HG03565 (cell line): Measurements from ENCODE around the gene DNM3.

Experiments used
- ATAC-seq: cut with Tn5 transposase; IDR thresholded peaks from one replicate; pipeline ENCODE4 v1.9.1; 2021; ENCODE audit warnings: mild to moderate bottlenecking, moderate library complexity; ENCODE audit not compliant: unreplicated experiment

The DNM3 gene

DNA sequence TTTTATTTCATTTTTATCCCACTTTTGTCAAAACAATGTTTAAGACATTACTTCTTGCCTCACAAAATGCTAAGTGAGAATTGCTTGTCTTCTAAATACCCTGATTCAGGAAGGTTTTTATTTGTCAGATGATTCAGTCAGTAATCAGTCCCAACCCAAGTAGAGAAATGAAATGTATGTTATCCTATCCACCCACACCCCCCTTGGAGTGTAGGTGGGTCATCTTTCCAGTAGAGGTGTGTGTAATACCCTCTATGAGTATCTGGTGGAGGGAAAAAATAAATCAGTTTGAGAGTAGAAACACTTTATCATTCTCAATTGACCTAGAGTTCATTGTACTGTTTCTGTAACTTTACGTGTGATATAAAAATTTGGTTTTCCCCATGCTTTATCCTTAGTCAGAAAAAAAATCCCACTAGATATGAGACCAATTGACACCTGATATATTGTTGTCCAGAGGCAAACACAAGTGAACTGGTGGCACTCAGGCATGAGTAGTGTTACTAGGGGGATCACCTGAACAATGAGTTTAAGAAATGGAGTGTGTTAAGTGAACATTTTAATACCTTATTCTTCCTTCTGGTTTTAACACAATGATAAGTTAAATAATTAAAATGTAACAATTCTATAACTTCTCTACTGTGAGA lies 425.4 kb downstream of the DNM3 start:
- ATAC-seq, result no peak

DNA sequence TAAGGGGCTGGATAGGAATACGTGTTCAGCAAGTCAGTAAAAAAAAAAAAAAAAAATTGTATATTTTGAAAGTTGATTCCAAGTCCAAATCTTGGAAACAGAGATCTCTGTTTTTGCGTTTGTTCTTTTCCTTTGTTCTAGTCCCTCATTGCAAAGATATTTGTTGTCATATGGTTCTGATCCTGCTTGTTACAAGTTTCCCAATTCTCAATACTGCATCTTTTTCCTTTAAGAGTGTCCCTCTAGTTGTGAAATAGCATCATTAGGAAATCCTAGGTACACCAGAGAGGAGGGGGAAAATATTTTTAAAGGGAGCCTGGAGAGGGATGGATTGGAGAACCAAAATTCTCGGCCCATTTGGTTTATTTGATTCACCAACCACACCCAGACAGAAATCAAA lies 426.9 kb downstream of the DNM3 start:
- no peak for ATAC-seq

DNA sequence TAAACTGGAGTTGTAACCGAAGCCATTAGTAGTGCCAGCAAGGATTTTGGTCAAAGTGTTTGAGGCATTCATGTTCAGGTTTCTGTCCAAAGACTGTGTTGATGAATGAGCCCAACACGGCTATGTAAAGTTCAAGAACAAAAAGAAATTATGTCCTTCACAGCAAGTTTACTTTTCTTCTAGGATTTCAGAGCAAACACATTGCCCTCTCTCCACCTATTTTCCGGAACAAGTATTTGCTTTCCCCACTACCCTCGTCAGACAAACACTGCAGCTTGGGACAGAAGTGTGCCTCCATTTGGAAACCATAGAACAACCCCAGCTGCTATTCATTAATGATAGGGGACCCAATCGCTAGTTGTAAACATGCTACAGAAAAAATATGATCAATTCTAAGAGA lies 427.8 kb downstream of the DNM3 start:
- ATAC-seq, result no peak

DNA sequence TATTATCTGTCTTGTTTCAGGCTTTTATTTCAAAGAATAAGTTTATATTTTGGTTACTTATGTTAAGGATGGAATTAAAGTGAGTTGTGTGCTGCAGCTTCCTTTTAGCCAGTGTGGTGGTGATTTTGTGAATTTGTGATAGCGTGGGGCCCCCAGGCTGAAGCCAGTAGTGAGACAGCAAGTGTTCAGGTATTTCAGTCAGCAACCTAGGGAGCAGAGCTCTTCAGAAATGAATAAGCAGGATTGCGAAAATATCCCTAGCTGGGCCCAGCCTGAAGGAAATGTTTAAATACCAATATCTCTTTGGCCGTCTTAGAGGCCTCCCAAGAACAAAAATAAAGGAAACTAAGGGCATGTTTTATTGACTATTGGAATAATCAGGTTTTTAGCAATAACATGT lies 428.3 kb downstream of the DNM3 start:
- no peak for ATAC-seq

DNA sequence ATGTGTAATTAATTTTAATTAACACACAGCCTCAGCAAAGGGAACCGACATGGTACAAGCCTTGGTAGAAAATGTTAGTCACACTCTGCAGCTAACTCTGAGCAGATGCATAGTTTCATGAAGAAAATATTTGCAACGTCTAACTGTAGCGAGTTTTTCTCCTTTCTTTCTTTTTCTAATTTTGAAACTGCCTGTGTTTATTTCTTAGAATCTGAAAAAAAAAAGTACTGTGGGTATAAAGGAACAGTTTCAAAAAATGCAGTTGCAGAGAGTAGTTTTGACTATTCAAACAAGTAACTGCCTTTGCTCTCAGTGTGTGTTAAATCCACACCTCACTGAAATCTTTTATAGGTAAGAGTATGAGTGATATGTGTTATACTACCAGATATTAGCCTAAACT lies 429.3 kb downstream of the DNM3 start:
- no peak for ATAC-seq

DNA sequence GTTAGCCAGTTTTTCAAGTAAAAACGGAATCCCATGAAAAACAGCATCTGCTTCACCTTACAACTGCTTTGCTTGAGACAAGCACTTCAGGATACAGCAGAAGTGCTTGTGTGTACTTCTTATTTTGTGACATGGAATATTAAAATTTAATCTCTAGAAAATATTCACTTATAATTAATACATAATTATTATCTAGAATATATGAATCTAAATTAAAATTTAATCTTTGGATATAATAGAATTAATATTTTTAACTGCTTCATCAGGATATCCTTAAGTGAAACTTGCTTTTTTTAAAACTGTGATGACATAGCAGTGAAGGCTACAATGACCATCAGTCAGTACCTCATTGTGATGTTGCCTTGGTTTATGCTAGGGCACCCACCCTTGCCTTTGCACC lies 430.8 kb downstream of the DNM3 start:
- no peak for ATAC-seq

DNA sequence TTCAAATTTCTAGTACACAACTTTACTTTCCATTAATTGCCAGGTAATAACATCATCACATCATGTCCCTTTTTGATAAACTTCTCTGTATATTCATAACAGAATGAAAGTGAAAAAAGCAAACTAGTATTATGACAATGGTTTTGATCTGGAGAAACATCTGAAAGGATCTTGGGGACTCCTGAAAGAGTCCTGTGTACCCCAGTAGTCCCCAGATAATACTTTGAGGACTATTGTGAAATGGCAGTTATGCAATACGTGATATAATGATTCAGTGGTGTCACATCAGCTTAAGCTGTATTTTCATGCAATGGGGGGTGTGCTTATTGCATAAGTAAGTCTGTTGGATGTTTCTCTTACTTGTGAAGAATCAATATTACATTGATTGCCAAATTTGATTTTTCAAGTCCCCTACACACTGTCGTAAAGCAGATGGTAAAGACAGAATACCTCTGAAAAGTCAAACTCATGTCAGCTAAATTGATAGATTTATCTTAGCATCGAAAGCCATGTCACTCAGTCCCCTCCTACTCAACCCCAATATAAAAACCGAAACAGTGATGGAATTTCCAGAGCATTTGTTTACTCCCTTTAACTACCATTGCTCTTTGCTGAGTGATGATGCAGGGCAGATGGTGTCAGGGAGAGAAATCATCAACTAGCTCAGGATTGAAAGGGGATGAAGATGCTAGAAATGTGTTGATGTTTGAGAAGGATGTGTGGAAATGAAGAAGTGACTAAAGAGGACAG lies 432.5 kb downstream of the DNM3 start:
- no peak for ATAC-seq

DNA sequence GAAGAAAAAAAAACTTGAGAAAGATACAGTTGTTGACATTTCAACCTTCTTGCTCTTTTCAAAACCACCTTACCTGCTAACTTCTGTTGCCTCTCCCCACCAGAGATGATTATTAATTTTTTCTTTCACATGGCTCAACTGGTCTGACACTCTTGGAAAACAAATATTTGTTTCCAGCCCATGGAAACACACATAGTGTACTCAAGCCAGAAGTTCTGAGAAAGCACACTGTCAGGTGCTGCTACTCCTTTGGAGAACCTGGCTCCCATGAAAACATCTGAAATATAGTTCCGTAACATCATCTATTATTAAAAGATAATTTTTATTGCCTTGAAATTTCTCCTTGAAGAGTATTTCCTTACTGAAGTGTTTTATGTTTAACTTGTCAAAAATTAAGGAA lies 434.2 kb downstream of the DNM3 start:
- ATAC-seq, result no peak

DNA sequence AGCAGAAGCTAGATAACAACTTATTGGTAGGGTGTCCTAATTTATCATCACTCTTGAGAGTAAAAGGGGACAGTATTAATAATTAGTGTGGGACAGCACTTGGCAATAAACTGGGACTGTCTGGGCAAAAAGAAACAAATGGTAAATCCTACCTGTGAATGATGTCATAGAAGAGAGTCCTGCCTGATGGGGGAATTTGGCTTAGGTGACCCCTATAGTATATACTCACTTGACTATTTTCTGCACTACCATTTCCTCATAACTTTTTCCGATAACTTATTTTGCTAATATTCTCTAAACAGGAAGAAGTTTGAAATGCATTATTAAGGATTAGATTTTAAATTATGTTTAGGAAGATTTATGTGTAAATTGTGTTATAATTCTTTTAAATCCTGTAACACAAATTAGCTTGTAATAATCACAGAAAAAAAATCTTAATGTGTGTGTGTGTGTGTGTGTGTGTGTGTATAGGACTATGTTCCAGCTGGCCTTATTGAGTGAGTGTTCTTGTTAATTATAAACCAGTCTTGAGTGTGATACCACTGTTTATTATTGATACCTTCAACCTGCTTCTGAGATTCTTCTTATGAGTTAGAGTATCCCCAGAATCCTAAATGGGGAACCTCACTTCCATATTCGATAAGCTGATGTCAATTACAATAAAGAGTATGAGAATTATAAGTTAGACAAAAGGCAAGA lies 435.0 kb downstream of the DNM3 start:
- no peak for ATAC-seq

DNA sequence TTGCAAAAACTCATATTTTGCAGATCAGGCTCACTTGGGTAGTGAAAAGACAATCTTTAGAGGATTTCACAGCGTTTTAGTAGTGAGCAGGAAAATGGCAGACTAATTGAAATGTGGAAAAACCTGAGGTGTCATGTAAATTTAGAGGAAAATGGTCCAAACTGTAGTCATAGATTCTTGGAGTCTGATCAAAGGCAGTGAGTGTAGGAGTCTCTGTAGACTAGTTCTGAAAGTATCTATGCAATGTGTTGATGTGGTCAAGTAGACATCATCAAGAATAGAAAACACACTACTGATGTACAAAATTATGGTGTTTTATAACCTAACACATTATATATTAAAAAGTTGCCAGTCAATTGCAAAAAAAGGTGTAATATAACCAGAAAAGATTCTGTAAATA lies 436.0 kb downstream of the DNM3 start:
- no peak for ATAC-seq

DNA sequence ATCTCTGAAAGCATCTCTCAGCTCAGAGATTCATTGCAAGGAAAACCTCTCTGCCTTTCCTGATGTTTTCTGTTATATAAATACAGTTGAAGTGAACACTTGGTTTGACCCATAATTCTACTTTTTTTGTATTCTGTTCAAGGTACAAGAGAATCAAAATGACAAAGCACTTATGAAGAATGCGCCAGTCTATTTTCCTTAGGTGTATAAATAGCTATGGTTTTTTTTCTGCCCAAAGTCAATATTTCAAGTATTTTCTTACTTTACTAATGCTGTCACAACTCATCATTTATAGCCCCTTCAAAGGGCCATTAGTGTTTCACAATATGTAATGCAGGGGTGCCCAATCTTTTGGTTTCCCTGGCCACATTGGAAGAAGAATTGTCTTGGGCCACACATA lies 436.7 kb downstream of the DNM3 start:
- ATAC-seq, result no peak

DNA sequence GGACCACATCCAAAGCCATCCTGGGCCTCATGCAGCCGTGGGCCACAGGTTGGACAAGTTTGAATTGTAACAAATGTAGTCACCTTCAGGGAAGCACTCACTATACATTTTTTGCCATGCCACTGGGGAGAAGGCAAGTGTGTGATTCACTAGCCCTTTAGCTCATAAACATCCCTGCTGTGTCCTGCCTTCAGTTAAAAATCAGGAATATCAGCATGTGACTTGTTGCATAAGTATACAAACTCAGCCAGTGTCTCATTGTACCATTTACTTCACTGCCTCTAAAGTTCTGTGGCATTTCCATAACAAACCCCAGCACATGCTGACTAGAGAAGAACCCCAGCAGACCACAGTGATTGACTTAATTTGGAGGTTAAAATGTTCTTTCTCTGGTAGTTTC lies 437.2 kb downstream of the DNM3 start:
- no peak for ATAC-seq

DNA sequence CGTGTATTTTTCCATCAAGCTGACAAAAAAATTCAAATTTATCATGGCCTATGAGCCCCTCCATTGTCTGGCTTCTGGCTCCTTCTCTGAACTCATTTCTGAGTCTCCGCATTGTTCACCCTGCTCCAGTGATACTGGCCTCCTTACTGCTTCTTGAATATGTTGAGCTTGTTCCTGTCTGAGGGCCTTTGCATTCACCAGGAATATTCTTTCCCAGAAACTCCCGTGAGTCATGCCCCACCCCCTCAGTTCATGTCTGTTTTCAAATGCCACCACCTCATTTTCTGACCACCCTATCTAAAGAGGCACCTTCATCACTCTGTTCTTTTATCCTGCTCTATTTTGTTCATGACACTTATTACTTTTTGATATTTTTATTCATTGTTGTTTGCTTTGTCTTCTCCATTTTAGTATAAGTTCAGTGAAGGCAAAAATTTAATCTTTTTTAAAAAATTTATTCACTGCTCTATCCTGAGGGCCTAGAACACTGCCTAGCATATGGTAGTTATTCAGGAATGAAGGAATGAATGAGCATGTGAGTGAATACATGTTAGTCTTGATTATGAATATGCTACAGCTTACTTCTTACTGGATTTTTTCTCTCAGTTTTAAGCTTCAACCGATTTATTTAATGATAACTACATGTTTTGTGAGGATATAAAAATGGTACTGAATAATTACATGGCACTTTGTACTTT lies 438.8 kb downstream of the DNM3 start:
- no peak for ATAC-seq

DNA sequence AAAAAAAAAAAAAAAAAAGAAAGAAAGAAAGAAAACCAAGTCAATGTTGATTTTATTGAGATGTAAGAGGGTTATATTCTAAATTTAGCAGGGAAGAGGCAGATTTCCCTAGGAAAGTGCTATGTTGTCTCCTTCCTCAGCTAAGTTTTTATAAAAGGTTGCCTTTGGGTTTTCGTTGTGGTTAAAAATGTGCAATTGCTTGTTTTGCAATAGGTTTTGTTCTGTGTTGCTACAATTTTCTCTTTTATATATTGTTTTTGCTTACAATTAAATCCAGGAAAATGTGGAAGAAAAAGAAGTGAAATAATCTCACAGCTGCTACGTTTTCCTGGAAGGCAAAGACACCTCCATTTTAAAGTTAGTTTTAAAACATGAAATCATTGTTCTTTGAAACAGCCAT lies 442.5 kb downstream of the DNM3 start:
- ATAC-seq, result no peak

DNA sequence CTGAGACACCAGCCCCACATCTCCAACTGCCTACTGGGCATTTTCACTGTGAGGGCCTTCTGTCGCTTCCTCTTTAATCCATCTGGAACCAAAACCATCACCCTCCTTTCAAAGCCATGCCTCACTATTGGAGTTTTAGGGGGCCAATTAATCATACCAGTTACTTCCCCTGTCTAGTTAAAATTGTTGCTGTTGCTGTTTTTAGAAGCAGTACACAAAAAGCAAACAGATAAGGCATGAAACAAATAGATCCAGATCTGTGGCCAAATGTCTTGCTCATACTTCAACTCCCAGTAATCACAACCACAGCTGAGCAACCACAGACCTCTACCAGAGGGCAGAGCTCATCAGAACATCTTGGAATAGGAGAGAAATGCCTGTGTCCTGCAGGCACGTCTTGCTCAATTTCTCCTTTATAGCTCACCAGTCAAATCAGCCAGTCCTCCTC lies 445.4 kb downstream of the DNM3 start:
- ATAC-seq, result no peak

DNA sequence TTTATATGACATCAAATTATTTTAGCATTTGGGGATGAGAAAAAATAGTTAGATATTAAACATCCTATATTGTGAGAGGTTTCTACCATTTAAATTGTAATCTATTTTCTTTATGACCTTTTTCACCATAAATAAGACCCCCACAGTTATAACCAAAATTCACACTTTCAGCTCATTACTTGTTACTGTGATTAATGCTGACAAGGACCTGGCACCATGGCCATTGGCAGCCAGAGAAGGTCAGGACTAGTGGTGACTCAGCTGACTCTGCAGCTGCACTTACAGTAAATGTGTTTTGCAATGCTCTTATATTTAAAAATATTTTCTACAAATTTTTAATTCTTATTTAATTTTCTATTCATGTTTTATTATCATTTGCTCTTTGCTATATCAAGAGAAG lies 445.9 kb downstream of the DNM3 start:
- ATAC-seq, result no peak

DNA sequence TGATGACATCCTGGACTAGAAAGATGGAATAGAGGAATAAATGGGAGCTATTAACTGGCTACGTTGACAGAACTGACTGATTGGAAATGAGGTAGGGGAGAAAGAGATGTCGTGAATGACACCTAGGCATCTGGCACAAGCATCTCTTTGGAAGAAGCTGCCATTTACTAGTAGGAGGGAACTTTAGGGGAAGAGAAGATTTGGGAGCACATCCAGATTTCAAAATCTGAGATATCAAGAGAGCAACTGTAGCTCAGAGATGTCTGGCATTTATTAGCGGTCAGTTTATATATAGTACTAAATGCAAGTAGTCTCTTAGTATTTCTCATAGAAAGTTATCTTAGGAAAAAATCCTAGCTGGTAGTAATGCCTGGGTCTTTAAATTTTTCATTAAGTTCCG lies 447.3 kb downstream of the DNM3 start:
- no peak for ATAC-seq

DNA sequence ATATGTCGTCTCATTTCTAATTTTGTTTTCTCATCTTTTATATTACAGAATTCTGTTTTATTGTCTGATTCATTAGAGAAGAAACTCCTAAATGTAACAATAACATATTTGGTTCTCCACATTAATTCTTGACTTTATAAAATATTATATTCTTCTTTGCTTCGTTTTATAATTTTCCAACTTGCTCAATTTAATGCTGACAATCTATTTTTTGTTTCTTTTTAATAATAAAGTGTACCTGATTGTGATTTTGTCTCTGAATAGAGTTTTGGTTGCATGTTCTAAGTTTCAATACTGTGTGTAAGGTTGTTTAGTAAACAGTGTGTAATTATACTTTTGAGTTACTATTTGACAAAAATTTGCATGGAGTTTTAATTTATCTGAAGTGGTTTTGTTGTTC lies 448.1 kb downstream of the DNM3 start:
- ATAC-seq, result no peak

DNA sequence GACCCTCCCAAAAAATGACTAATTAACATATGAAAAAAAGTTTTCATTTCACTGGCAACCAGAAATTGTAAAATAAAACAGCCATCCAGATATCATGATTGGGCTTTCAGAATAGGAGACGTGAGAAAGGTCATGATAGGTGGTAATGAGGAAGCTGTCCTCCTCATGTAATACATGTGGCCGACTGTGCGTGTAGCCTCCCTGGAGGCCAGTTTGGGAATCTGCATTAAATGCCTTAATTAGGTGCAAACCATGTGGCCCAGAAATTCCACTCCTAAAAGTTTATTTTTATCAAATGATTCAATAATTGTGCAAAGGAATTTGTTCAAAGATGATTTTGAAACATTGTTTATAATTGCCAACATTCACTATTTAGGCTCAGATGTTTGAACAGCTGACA lies 451.5 kb downstream of the DNM3 start:
- no peak for ATAC-seq

DNA sequence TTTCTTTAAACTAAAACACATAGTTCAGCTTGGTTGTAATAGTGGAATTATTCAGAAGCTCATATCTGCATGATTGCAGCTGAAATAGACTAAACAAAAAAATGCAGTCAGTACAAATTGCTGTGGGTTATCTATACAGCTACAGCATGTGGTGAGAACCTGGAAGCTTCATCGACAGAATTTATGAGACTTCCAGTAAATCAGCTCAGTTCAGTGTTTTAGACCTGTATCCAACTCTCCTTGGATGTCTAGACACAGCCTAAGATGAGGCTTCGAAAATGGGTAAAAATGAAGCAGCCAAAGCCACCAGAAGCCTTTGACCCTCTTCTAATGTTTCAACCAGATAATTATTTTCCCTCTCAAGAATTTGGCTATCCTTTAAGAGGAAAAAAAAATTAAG lies 452.1 kb downstream of the DNM3 start:
- ATAC-seq, result no peak

DNA sequence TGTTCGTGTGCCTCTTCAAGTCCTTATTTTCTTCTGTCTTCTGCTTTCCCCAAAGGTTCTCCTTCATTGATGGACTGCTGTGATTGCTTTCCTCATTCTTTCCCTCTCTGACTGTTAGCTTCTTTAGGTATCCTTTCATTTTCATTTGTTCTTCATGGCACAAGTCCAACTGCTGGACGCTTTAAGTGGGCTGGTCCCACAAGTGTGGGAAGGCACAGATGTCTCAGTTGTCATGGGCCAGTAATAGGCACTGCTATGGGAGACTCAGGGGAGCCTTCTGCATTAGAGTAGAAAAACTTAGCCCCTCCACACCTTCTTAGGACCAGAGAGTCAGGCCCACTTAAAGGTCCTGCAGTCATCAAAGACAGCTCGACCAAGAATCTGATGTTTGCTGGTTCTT lies 456.8 kb downstream of the DNM3 start:
- ATAC-seq, result no peak

DNA sequence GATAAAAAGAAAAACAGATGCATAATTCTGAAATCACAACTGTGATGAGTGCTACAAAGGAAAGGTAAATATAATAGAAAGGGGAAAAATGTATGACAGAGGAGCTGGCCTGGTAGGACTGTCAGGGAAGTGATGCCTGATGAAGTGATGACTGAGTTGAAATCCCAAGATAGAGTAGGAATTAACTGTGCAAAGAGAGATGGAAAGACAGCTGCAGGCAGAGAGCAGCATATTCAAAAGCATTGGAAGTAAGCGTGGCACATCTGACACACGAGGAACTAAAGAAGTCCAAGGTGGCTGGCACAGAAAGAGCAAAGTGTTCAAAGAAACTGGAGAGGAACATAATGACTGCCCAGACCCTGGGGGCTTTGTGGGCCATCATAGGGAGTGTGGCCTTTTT lies 457.6 kb downstream of the DNM3 start:
- ATAC-seq, result no peak
